Lower leg skin (tissue), 3 donors: ENCODE results near the gene MSANTD3.

ENCODE experiments used
- POLR2A ChIP-seq, 2 donors: fragments of 450-650 bp; IDR thresholded peaks; one replicate each; pipeline ENCODE4 v1.6.1; 2016 to 2017; ENCODE audit warnings: antibody characterized with exemption in 2 of 2, mild to moderate bottlenecking in 1 of 2, moderate library complexity in 1 of 2
- TF ChIP-seq, protein P1 (sequence below), 3 donors: fragments of 450-650 bp; IDR thresholded peaks; one replicate each; pipeline ENCODE4 v1.5.1; 2016; ENCODE audit warnings: antibody characterized with exemption in 3 of 3, mild to moderate bottlenecking in 3 of 3, moderate library complexity in 2 of 3

DNA sequence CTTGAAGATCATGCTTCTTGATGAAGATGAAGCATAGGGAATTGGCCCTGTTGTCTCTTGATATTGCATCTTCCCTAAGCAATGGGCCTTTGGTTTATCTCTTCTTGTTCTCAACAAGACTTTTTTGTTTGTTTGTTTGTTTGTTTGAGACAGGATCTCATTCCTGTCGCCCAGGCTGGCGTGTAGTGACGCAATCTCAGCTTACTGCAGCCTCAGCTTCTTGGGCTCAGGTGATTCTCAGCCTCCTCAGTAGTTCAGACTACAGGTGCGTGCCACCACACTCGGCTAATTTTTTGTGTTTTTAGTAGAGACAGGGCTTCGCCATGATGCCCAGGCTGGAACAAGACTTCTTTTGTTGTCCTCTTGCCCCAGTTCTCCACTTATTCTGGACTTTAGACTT lies 51.2 kb downstream of the MSANTD3 start:
- TF ChIP-seq, protein P1, sequence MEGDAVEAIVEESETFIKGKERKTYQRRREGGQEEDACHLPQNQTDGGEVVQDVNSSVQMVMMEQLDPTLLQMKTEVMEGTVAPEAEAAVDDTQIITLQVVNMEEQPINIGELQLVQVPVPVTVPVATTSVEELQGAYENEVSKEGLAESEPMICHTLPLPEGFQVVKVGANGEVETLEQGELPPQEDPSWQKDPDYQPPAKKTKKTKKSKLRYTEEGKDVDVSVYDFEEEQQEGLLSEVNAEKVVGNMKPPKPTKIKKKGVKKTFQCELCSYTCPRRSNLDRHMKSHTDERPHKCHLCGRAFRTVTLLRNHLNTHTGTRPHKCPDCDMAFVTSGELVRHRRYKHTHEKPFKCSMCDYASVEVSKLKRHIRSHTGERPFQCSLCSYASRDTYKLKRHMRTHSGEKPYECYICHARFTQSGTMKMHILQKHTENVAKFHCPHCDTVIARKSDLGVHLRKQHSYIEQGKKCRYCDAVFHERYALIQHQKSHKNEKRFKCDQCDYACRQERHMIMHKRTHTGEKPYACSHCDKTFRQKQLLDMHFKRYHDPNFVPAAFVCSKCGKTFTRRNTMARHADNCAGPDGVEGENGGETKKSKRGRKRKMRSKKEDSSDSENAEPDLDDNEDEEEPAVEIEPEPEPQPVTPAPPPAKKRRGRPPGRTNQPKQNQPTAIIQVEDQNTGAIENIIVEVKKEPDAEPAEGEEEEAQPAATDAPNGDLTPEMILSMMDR (IDR thresholded peaks at IDR 0.05), result no peak
- TF ChIP-seq POLR2A (IDR thresholded peaks at IDR 0.05), result no peak
